Keratinocyte (primary cell): ENCODE results near the gene PNPLA7.

Experiments used
- CTCF ChIP-seq, 3 experiments: IDR thresholded peaks in 1 of 3; conservative IDR thresholded peaks in 1 of 3; optimal IDR thresholded peaks in 1 of 3; 2 replicates in 2 of 3; 3 replicates in 1 of 3; pipeline versions ENCODE3 to v1.5.1; 2011; ENCODE audit warnings: low read length in 3 of 3, mild to moderate bottlenecking in 3 of 3, moderate library complexity in 2 of 3, control low read depth in 1 of 3, inconsistent platforms in 1 of 3; ENCODE audit not compliant: insufficient read depth in 2 of 3; ENCODE audit errors: extremely low read depth in 1 of 3
- EZH2 ChIP-seq: IDR thresholded peaks from one replicate; pipeline ENCODE4 v1.6.1; 2012; ENCODE audit warnings: inconsistent platforms, mild to moderate bottlenecking, low read length, moderate library complexity

GRCh38 chr9:137428311-137428630, 121.9 kb downstream of the PNPLA7 start:
- TF ChIP-seq EZH2 (no peak), CTCF (optimal IDR thresholded peaks at IDR 0.05 in 1 of 3, IDR thresholded peaks at IDR 0.05 in 1 of 3, conservative IDR thresholded peaks at IDR 0.05 in 1 of 3; ENCODE audit: extremely low read depth in 1 of 3, insufficient read depth in 2 of 3, low read length in 3 of 3) (no peak)
